T-cell (primary cell): ENCODE results near the gene CCSER1. TPM values are rescaled to one million over a fixed set of nuclear protein-coding genes. Genes with fewer than 3 reads are reported as not detected.

Experiments used
- ATAC-seq, 4 experiments: fragments of 200-7000 bp in 3 of 4; fragments of 150-1000 bp in 1 of 4; cut with Tn5 transposase; replicated peaks in 1 of 4; 1 replicate in 3 of 4; 2 replicates in 1 of 4; pipeline ENCODE4 v1.10.0; 2021; ENCODE audit warnings: moderate library complexity in 3 of 4, mild to moderate bottlenecking in 2 of 4, moderate number of reproducible peaks in 1 of 4
- CTCF ChIA-PET, 2 donors: fragments of 300-600 bp; sonication (Branson Sonifier 250); formaldehyde crosslinking; loops; one replicate each; lab custom pipeline; 2022; ENCODE audit warnings: antibody characterized with exemption in 2 of 2; lab: Charles Lee
- POLR2A ChIA-PET, 2 donors: fragments of 300-600 bp; sonication (Branson Sonifier 250); formaldehyde crosslinking; loops; one replicate each; lab custom pipeline; 2022; ENCODE audit warnings: antibody characterized with exemption in 2 of 2; lab: Charles Lee
- DNase-seq, 35 experiments: peaks; one replicate each; pipeline versions ENCODE4 v3.0.0 to v3.0.0-alpha.2; 2013 to 2023
- H3K27ac ChIP-seq: one replicate; pipeline ENCODE4 v1.5.1; 2013; ENCODE audit warnings: low read length
- H3K27me3 ChIP-seq, 2 experiments: replicated peaks in 1 of 2; 1 replicate in 1 of 2; 2 replicates in 1 of 2; pipeline versions ENCODE4 v1.6.1 to v1.7.0; 2013; ENCODE audit warnings: low read length in 1 of 2, mixed read lengths in 1 of 2; ENCODE audit not compliant: control insufficient read depth in 2 of 2, insufficient read depth in 2 of 2; ENCODE audit errors: extremely low read depth in 1 of 2
- H3K36me3 ChIP-seq, 2 donors: 1 replicate in 1 of 2; 2 replicates in 1 of 2; pipeline versions ENCODE4 v1.6.1 to v1.7.0; 2013; ENCODE audit warnings: low read length in 1 of 2; ENCODE audit not compliant: control insufficient read depth in 2 of 2, insufficient read depth in 1 of 2; ENCODE audit errors: extremely low read depth in 1 of 2
- H3K4me1 ChIP-seq, 2 experiments: 1 replicate in 1 of 2; 2 replicates in 1 of 2; pipeline versions ENCODE4 v1.6.1 to v1.7.0; 2013; ENCODE audit warnings: low read length in 2 of 2, mixed read lengths in 1 of 2; ENCODE audit not compliant: insufficient read depth in 2 of 2, control insufficient read depth in 1 of 2; ENCODE audit errors: extremely low read depth in 1 of 2
- H3K4me3 ChIP-seq, 2 donors: 1 replicate in 1 of 2; 2 replicates in 1 of 2; pipeline versions ENCODE4 v1.5.1 to v1.7.0; 2013; ENCODE audit warnings: mild to moderate bottlenecking in 2 of 2, low read length in 1 of 2, moderate library complexity in 1 of 2; ENCODE audit not compliant: control insufficient read depth in 1 of 2; ENCODE audit errors: extremely low read depth in 1 of 2
- H3K9me3 ChIP-seq: 2 replicates; pipeline ENCODE4 v1.7.0; 2013
- H3K27ac Mint-ChIP-seq, 2 donors: one replicate each; pipeline ENCODE4 v1.8.0; 2020 to 2021; ENCODE audit warnings: mild to moderate bottlenecking in 2 of 2, mixed read lengths in 2 of 2
- H3K27me3 Mint-ChIP-seq, 2 donors: one replicate each; pipeline ENCODE4 v1.8.0; 2021 to 2022; ENCODE audit warnings: mixed read lengths in 2 of 2
- H3K36me3 Mint-ChIP-seq: one replicate; pipeline ENCODE4 v1.8.0; 2021; ENCODE audit warnings: mixed read lengths
- H3K4me1 Mint-ChIP-seq, 3 donors: one replicate each; pipeline ENCODE4 v1.8.0; 2020 to 2022; ENCODE audit warnings: mixed read lengths in 3 of 3, mild to moderate bottlenecking in 1 of 3
- H3K4me3 Mint-ChIP-seq, 3 donors: one replicate each; pipeline ENCODE4 v1.8.0; 2020 to 2022; ENCODE audit warnings: mild to moderate bottlenecking in 3 of 3, mixed read lengths in 3 of 3, moderate library complexity in 3 of 3
- H3K9me3 Mint-ChIP-seq, 3 donors: one replicate each; pipeline ENCODE4 v1.8.0; 2020 to 2022; ENCODE audit warnings: mixed read lengths in 3 of 3
- WGBS: methylation state at CpG from one replicate; pipeline ENCODE4 v1.1.5; 2013; ENCODE audit warnings: missing lambda C conversion rate; ENCODE audit not compliant: insufficient coverage; 5-methylcytosine and 5-hydroxymethylcytosine counted together
- total RNA-seq, 35 experiments: library from RNA in 6 of 35; stranded (reverse) in 6 of 35; fragments of 120-200 nt in 1 of 35; gene quantifications; one replicate each; pipeline versions ENCODE4 v1.2.1 to v1.2.4 and lab custom pipeline; 2013 to 2026

CCSER1 gene
- total RNA-seq, 5 donors from 2014 or later (not counting 1 experiment from before 2014, with no cell fraction given), result 0.35 to 1.4 (median 0.98) TPM

- POLR2A ChIA-PET, result no interaction called here
- Histone ChIP-seq H3K36me3 (no peaks in the 10 kb centered on the region), H3K27ac (no peak overlapping the region), H3K27me3 (no peaks in the 10 kb centered on the region), H3K4me1 (no peaks in the 10 kb centered on the region), H3K4me3 (no peak overlapping the region), H3K9me3 (no peaks in the 10 kb centered on the region)
- DNase-seq (no peak), ATAC-seq (no peak)
- CTCF ChIA-PET, result no interaction called here
- Mint-ChIP-seq H3K27ac (no peak overlapping the region), H3K9me3 (peaks cover 0 to 4% (median 0%) of the 10 kb centered on the region in 3 donors), H3K27me3 (no peaks in the 10 kb centered on the region), H3K4me3 (no peak overlapping the region), H3K36me3 (no peaks in the 10 kb centered on the region), H3K4me1 (no peaks in the 10 kb centered on the region)
Measured at GRCh38 chr4:91025241-91026148, 898.3 kb downstream of the CCSER1 start.

- Histone ChIP-seq H3K4me3 (no peak overlapping the region), H3K27me3 (no peaks in the 10 kb centered on the region), H3K4me1 (no peaks in the 10 kb centered on the region), H3K36me3 (no peaks in the 10 kb centered on the region), H3K9me3 (no peaks in the 10 kb centered on the region), H3K27ac (no peak overlapping the region)
- ChIA-PET CTCF (no interaction called here), POLR2A (no interaction called here)
- Mint-ChIP-seq H3K27me3 (no peaks in the 10 kb centered on the region), H3K4me1 (no peaks in the 10 kb centered on the region), H3K4me3 (no peak overlapping the region), H3K9me3 (peaks cover 0 to 4% (median 3%) of the 10 kb centered on the region in 3 donors), H3K36me3 (no peaks in the 10 kb centered on the region), H3K27ac (no peak overlapping the region)
- WGBS, result no CpG with 5 or more reads among the region's 1 CpG
- ATAC-seq (no peak), DNase-seq (no peak)
Measured at GRCh38 chr4:91028228-91028627, 901.0 kb downstream of the CCSER1 start.

- Mint-ChIP-seq H3K4me3 (no peak overlapping the region), H3K4me1 (no peaks in the 10 kb centered on the region), H3K27me3 (no peaks in the 10 kb centered on the region), H3K9me3 (peaks cover 0 to 4% (median 3%) of the 10 kb centered on the region in 3 donors), H3K27ac (no peak overlapping the region), H3K36me3 (no peaks in the 10 kb centered on the region)
- ChIA-PET POLR2A (no interaction called here), CTCF (no interaction called here)
- H3K27ac ChIP-seq, result no peak overlapping the region
- no peak for DNase-seq
- H3K9me3 ChIP-seq, result no peaks in the 10 kb centered on the region
- no peaks in the 10 kb centered on the region for H3K4me1 ChIP-seq
- H3K4me3 ChIP-seq, result no peak overlapping the region
- no peaks in the 10 kb centered on the region for H3K27me3 ChIP-seq
- no peak for ATAC-seq
- no peaks in the 10 kb centered on the region for H3K36me3 ChIP-seq
Measured at GRCh38 chr4:91031761-91032160, 904.6 kb downstream of the CCSER1 start.

- no CpG with 5 or more reads among the region's 4 CpGs for whole genome bisulfite sequencing
- POLR2A ChIA-PET, result no interaction called here
- H3K27me3 Mint-ChIP-seq, result no peaks in the 10 kb centered on the region
Measured at GRCh38 chr4:91032725-91033445, 905.7 kb downstream of the CCSER1 start.

GRCh38 chr4:91035276-91035675, 908.1 kb downstream of the CCSER1 start:
- DNase-seq (no peak), ATAC-seq (no peak)
- Histone ChIP-seq H3K4me1 (no peaks in the 10 kb centered on the region), H3K27ac (no peak overlapping the region), H3K27me3 (no peaks in the 10 kb centered on the region), H3K4me3 (no peak overlapping the region), H3K36me3 (no peaks in the 10 kb centered on the region), H3K9me3 (no peaks in the 10 kb centered on the region)
- ChIA-PET CTCF (no interaction called here), POLR2A (interaction anchor here in 1 of 2 donors (0.6 kb wide), 1 partner anchor 23 kb away, joined by 3 read pairs; no protein-coding TSS in a partner anchor)
- WGBS, result no CpG with 5 or more reads among the region's 2 CpGs
- Mint-ChIP-seq H3K27ac (no peak overlapping the region), H3K36me3 (no peaks in the 10 kb centered on the region), H3K27me3 (no peaks in the 10 kb centered on the region), H3K4me1 (no peaks in the 10 kb centered on the region), H3K4me3 (no peak overlapping the region), H3K9me3 (peaks cover 0 to 9% (median 0%) of the 10 kb centered on the region in 3 donors)

More at GRCh38 chr4:91032725-91033445, 905.7 kb downstream of the CCSER1 start:
- H3K36me3 ChIP-seq, result no peaks in the 10 kb centered on the region
- no peaks in the 10 kb centered on the region for H3K4me1 ChIP-seq
- CTCF ChIA-PET, result interaction anchor here in 1 of 2 donors (0.5 kb wide), 1 partner anchor 182 kb away, joined by 6 read pairs; no protein-coding TSS in a partner anchor
- H3K27me3 ChIP-seq, result no peaks in the 10 kb centered on the region
- no peak overlapping the region for H3K4me3 Mint-ChIP-seq
- H3K27ac ChIP-seq, result no peak overlapping the region
- H3K4me3 ChIP-seq, result no peak overlapping the region
- no peaks in the 10 kb centered on the region for H3K9me3 ChIP-seq
- H3K4me1 Mint-ChIP-seq, result no peaks in the 10 kb centered on the region
- no peaks in the 10 kb centered on the region for H3K36me3 Mint-ChIP-seq
- peaks cover 0 to 9% (median 4%) of the 10 kb centered on the region in 3 donors for H3K9me3 Mint-ChIP-seq
- H3K27ac Mint-ChIP-seq, result no peak overlapping the region
- DNase-seq (no peak), ATAC-seq (no peak)

- no peaks in the 10 kb centered on the region for H3K27me3 ChIP-seq
- H3K9me3 ChIP-seq, result no peaks in the 10 kb centered on the region
- H3K4me1 Mint-ChIP-seq, result no peaks in the 10 kb centered on the region
- ATAC-seq, result no peak
- H3K27ac ChIP-seq, result no peak overlapping the region
- POLR2A ChIA-PET, result no interaction called here
- H3K9me3 Mint-ChIP-seq, result peaks cover 0 to 6% (median 6%) of the 10 kb centered on the region in 3 donors
- no peak overlapping the region for H3K4me3 ChIP-seq
- CTCF ChIA-PET, result no interaction called here
- H3K4me1 ChIP-seq, result no peaks in the 10 kb centered on the region
- no peak overlapping the region for H3K4me3 Mint-ChIP-seq
- H3K36me3 Mint-ChIP-seq, result no peaks in the 10 kb centered on the region
- no peaks in the 10 kb centered on the region for H3K27me3 Mint-ChIP-seq
- no peak for DNase-seq
- no CpG with 5 or more reads among the region's 1 CpG for WGBS
- H3K27ac Mint-ChIP-seq, result no peak overlapping the region
- H3K36me3 ChIP-seq, result no peaks in the 10 kb centered on the region
Measured at GRCh38 chr4:91037951-91038350, 910.8 kb downstream of the CCSER1 start.
